ENCODE measurements around the gene UBE2L6.

DNA sequence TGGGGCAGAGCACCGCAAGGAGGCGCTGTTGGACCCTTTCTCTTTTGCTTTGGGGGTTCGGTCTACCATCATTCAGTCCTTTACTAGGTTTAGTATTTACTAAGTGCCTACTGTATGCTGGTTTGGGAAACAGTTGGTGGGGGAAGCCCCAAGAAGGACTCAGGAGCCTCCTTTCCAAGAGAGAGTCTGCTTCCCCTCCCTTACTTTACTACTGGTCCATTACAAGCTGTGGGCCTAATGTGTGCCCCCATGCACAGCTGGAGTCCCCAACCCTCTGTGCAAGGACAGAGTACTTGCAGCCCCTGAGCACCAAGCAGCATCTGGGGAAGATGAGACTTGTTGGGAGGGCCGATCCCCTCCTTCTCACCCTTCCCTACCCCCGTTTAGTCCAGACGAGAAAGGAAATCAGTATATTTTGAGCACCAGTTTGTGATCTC lies 876 bp upstream of the UBE2L6 start:
- TF ChIP-seq, protein P1, sequence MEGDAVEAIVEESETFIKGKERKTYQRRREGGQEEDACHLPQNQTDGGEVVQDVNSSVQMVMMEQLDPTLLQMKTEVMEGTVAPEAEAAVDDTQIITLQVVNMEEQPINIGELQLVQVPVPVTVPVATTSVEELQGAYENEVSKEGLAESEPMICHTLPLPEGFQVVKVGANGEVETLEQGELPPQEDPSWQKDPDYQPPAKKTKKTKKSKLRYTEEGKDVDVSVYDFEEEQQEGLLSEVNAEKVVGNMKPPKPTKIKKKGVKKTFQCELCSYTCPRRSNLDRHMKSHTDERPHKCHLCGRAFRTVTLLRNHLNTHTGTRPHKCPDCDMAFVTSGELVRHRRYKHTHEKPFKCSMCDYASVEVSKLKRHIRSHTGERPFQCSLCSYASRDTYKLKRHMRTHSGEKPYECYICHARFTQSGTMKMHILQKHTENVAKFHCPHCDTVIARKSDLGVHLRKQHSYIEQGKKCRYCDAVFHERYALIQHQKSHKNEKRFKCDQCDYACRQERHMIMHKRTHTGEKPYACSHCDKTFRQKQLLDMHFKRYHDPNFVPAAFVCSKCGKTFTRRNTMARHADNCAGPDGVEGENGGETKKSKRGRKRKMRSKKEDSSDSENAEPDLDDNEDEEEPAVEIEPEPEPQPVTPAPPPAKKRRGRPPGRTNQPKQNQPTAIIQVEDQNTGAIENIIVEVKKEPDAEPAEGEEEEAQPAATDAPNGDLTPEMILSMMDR (conservative IDR thresholded peaks at IDR 0.05), result peak; percentile 96
- TF ChIP-seq EZH2 (IDR thresholded peaks at IDR 0.05; ENCODE audit: low read depth), result no peak
